SK-N-MC (cell line): Measurements from ENCODE around the gene FIBP.

ENCODE experiments used
- EZH2 ChIP-seq: fragments of 200-600 bp; sonication (generic); IDR thresholded peaks from one replicate; pipeline ENCODE4 v1.6.1; 2017; ENCODE audit warnings: antibody characterized with exemption
- FOXP2 ChIP-seq: optimal IDR thresholded peaks from 2 replicates; pipeline ENCODE3; 2011; ENCODE audit warnings: mild to moderate bottlenecking, moderate library complexity; ENCODE audit not compliant: insufficient read depth; ENCODE audit errors: extremely low read length, control extremely low read depth
- POLR2AphosphoS5 ChIP-seq: IDR thresholded peaks from 2 replicates; pipeline ENCODE4 v1.6.1; 2012; ENCODE audit warnings: mild to moderate bottlenecking, low read depth, low read length, borderline replicate concordance

- no peak for TF ChIP-seq EZH2
- TF ChIP-seq POLR2AphosphoS5, result no peak
- TF ChIP-seq FOXP2, result no peak
Measured at GRCh38 chr11:65862941-65863888, 25.1 kb downstream of the FIBP start.
